PC-3 (cell line): ENCODE measurements around the gene STX11.

Experiments used
- EZH2 ChIP-seq: fragments of 300-600 bp; sonication (generic); IDR thresholded peaks from one replicate; pipeline ENCODE4 v1.6.1; 2017; ENCODE audit warnings: antibody characterized with exemption, mild to moderate bottlenecking, low read length; ENCODE audit not compliant: unreplicated experiment
- TF ChIP-seq, protein P1 (sequence below): fragments of 300-600 bp; sonication (generic); conservative IDR thresholded peaks from 2 replicates; pipeline ENCODE4 v1.5.1; 2017; ENCODE audit warnings: antibody characterized with exemption, low read depth, mild to moderate bottlenecking, low read length

DNA sequence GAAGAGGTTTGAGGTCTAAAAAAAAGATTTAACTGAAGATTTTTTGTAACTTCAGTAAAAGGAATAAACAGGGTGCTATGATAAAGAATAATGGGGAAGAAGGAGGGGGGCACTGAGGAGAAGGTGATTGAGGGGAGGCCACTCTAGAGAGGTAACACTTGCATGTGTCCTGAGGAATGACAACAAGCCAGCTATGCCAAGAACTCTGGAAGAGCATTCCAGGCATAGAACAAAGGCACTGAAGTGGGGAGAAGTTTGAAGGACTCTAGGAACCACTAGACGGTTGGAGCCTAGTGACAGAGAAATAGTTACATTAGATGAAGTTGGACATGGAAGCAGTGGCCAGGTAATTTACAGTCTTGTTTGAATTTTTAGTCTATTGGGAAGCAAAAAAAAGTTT, 44.1 kb upstream of the STX11 start:
- TF ChIP-seq, protein P1, sequence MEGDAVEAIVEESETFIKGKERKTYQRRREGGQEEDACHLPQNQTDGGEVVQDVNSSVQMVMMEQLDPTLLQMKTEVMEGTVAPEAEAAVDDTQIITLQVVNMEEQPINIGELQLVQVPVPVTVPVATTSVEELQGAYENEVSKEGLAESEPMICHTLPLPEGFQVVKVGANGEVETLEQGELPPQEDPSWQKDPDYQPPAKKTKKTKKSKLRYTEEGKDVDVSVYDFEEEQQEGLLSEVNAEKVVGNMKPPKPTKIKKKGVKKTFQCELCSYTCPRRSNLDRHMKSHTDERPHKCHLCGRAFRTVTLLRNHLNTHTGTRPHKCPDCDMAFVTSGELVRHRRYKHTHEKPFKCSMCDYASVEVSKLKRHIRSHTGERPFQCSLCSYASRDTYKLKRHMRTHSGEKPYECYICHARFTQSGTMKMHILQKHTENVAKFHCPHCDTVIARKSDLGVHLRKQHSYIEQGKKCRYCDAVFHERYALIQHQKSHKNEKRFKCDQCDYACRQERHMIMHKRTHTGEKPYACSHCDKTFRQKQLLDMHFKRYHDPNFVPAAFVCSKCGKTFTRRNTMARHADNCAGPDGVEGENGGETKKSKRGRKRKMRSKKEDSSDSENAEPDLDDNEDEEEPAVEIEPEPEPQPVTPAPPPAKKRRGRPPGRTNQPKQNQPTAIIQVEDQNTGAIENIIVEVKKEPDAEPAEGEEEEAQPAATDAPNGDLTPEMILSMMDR: no peak
- no peak for TF ChIP-seq EZH2
